ENCODE results near the gene PRAC1. TPM values are rescaled to one million over a fixed set of nuclear protein-coding genes. Genes with fewer than 3 reads are reported as not detected.

Gene PRAC1
- total and polyA plus RNA-seq, 10 of the 15 experiments (the other 5 are each of a cell fraction or from before 2014, with no cell fraction given), result not detected

DNA sequence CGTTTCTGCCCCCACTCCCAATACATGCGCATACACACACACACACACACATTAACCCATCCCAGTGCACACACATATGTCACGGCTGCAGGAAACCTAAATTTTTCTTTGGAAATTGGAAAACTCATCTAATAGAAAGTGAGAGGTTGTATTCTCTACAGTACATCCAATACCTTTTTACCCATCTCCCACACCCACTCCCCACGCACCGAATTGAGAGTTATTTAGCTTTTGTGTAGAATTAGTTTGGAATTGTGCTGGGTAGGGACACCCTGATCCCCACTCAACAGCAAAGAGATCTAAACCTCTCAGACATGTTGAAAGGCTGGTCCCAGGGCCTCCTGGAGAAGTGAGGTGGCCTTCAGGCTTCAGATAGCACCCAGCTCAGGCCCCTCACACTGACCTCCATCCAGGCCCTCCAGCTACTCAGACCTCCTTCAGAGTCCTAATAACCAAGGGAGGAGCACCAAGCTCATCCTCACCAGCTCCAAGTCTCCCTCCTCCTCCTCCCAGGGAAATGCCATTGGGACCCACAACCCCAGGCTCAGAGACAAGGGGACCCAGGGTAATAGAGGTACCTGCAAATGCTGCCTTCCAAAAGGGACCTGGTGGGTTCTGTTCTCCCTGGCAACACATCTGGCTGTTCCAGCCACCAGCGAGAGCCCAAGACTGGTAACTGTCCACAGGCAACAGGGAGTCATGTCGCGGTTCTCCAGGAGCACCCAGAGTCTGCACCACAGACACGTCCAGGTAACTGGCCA, 5.3 kb upstream of the PRAC1 start:
- in situ Hi-C loops (cut with MboI) (loop anchor here (5.0 kb wide), 1 partner anchor 155 kb away; no protein-coding TSS in a partner anchor), intact Hi-C loops (cut with micrococcal nuclease; ENCODE audit: unreplicated experiment) (no loop called here)
- no peak overlapping the region for H3K4me2 ChIP-seq (ENCODE audit: control insufficient read depth, insufficient read depth)
- H4K20me1 ChIP-seq (ENCODE audit: control insufficient read depth, insufficient read depth), result no peaks in the 10 kb centered on the region
- no peaks in the 10 kb centered on the region for H3K9me3 ChIP-seq (replicated peaks; ENCODE audit: control insufficient read depth, insufficient read depth, low read length)
- peaks cover 26 to 45% of the 10 kb centered on the region in 2 experiments for H3K27me3 ChIP-seq (replicated peaks in 1 of 2; ENCODE audit: control insufficient read depth in 2 of 2, insufficient read depth in 2 of 2, low read length in 1 of 2)
- FAIRE-seq (no peak), DNase-seq (ENCODE audit: low read depth, low spot score) (no peak), ATAC-seq (no peak)
- SMC1A ChIA-PET (ENCODE audit: uncharacterized antibody, unreplicated experiment), result interaction anchor here (0.7 kb wide), 1 partner anchor 88 kb away, joined by 3 read pairs; no protein-coding TSS in a partner anchor
- H3K4me1 ChIP-seq (ENCODE audit: control insufficient read depth, insufficient read depth, low read length), result no peaks in the 10 kb centered on the region; the same call in 1 of the 2 replicates
- no peaks in the 10 kb centered on the region for H3K79me2 ChIP-seq (ENCODE audit: control insufficient read depth, insufficient read depth, low read length)
- CTCF ChIA-PET, result interaction anchor here (1.1 to 6.4 kb wide), 3 partner anchors 18 to 151 kb away, joined by 3 to 108 read pairs (median 4); no protein-coding TSS in a partner anchor
- POLR2A ChIA-PET, result no interaction called here
- RAD21 ChIA-PET (ENCODE audit: unreplicated experiment), result interaction anchor here (5.5 kb wide), 1 partner anchor 152 kb away, joined by 67 read pairs; no protein-coding TSS in a partner anchor
- WGBS (ENCODE audit: insufficient coverage, insufficient replicate concordance, low lambda C conversion rate, missing lambda C conversion rate), result 42% methylated on average over 9 of the region's 9 CpGs
- no TSS peak for BruUV-seq (replicated peaks)
- no peak overlapping the region for H3K4me3 ChIP-seq
- H3K9ac ChIP-seq (ENCODE audit: control insufficient read depth, insufficient read depth, low read length), result no peak overlapping the region
- no peak overlapping the region for H2AFZ ChIP-seq (ENCODE audit: control insufficient read depth, low read depth, low read length)
- H3K36me3 ChIP-seq (ENCODE audit: control insufficient read depth in 2 of 2, insufficient read depth in 2 of 2, low read length in 1 of 2), result no peaks in the 10 kb centered on the region
- TF ChIP-seq, protein P1, sequence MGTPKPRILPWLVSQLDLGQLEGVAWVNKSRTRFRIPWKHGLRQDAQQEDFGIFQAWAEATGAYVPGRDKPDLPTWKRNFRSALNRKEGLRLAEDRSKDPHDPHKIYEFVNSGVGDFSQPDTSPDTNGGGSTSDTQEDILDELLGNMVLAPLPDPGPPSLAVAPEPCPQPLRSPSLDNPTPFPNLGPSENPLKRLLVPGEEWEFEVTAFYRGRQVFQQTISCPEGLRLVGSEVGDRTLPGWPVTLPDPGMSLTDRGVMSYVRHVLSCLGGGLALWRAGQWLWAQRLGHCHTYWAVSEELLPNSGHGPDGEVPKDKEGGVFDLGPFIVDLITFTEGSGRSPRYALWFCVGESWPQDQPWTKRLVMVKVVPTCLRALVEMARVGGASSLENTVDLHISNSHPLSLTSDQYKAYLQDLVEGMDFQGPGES (IDR thresholded peaks at IDR 0.05), result no peak
- TF ChIP-seq SUZ12 (IDR thresholded peaks at IDR 0.05; ENCODE audit: unreplicated experiment), result peak; percentile 8
- H3K27ac ChIP-seq (ENCODE audit: control insufficient read depth, insufficient read depth), result no peak overlapping the region

- no peak for DNase-seq (ENCODE audit: low read depth, low spot score)
- CTCF ChIA-PET, result interaction anchor here (1.1 to 7.5 kb wide), 7 partner anchors 47 to 158 kb away, joined by 3 to 108 read pairs (median 38); no protein-coding TSS in a partner anchor
- Histone ChIP-seq H4K20me1 (ENCODE audit: control insufficient read depth, insufficient read depth) (no peaks in the 10 kb centered on the region), H3K4me3 (no peak overlapping the region), H3K9ac (ENCODE audit: control insufficient read depth, insufficient read depth, low read length) (no peak overlapping the region), H3K79me2 (ENCODE audit: control insufficient read depth, insufficient read depth, low read length) (no peaks in the 10 kb centered on the region), H2AFZ (ENCODE audit: control insufficient read depth, low read depth, low read length) (no peak overlapping the region), H3K9me3 (replicated peaks; ENCODE audit: control insufficient read depth, insufficient read depth, low read length) (no peaks in the 10 kb centered on the region), H3K4me2 (ENCODE audit: control insufficient read depth, insufficient read depth) (no peak overlapping the region), H3K27ac (ENCODE audit: control insufficient read depth, insufficient read depth) (no peak overlapping the region), H3K36me3 (ENCODE audit: control insufficient read depth in 2 of 2, insufficient read depth in 2 of 2, low read length in 1 of 2) (no peaks in the 10 kb centered on the region), H3K4me1 (ENCODE audit: control insufficient read depth, insufficient read depth, low read length) (no peaks in the 10 kb centered on the region; the same call in 1 of the 2 replicates), H3K27me3 (replicated peaks in 1 of 2; ENCODE audit: control insufficient read depth in 2 of 2, insufficient read depth in 2 of 2, low read length in 1 of 2) (peaks cover 28 to 46% of the 10 kb centered on the region in 2 experiments)
- in situ Hi-C loops (cut with MboI), result loop anchor here (5.0 kb wide), 1 partner anchor 155 kb away; no protein-coding TSS in a partner anchor
- SMC1A ChIA-PET (ENCODE audit: uncharacterized antibody, unreplicated experiment), result interaction anchor here (3.9 kb wide), 1 partner anchor 152 kb away, joined by 26 read pairs; no protein-coding TSS in a partner anchor
- intact Hi-C loops (cut with micrococcal nuclease; ENCODE audit: unreplicated experiment), result no loop called here
- no peak for TF ChIP-seq JUNB (IDR thresholded peaks at IDR 0.05)
- TF ChIP-seq BCL3 (IDR thresholded peaks at IDR 0.05; ENCODE audit: borderline replicate concordance, insufficient read depth, low read depth, low read length, poor library complexity, severe bottlenecking), result no peak
- TF ChIP-seq EZH2 (IDR thresholded peaks at IDR 0.05; ENCODE audit: borderline replicate concordance, control insufficient read depth, low read depth, low read length), result 0 out of 2 replicates have a peak, but pooled peaks have one; percentile 38
- FAIRE-seq, result no peak
- RAD21 ChIA-PET (ENCODE audit: unreplicated experiment), result interaction anchor here (4.4 to 5.5 kb wide), 2 partner anchors 48 to 152 kb away, joined by 25 to 67 read pairs; no protein-coding TSS in a partner anchor
- no peak for ATAC-seq
- POLR2A ChIA-PET, result no interaction called here
- no TSS peak for BruUV-seq (replicated peaks)
- WGBS (ENCODE audit: insufficient coverage, insufficient replicate concordance, low lambda C conversion rate, missing lambda C conversion rate), result 59% methylated on average over 20 of the region's 20 CpGs
Observed at GRCh38 chr17:48726916-48727286, 4.6 kb upstream of the PRAC1 start.

Data from GM12878 (cell line).